Measurements from ENCODE around the gene GALNT16.

GALNT16 gene

DNA sequence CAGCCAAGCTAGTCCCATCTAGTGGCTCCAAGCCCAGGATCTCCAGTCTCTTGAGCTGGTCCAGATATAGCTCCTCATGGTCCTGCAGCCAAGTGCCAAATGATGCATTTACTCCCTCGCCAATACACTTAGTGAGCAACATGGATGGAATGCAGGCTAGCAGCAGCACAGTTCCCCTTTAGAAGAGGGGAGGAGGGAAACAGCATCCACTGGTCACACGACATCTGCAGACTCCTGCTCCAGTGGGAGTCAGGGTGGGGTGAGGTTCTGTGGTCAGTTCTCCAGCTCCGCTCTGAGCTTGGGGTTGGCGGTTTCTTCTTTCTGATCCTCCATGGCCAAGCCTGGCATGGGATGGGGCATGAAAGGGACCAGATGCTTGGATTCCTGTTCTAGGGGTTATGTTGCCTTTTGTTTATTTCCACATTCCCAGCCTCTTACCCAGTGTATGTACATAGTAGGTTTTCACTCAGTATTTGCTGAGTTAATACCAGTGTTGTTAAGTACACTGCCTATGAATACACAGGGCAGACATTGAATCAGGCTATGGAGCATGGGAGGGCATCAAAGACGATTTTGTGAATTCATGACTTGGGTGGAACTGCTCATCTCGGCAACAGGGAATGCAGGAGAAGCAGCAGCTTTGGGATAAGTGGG lies 57.3 kb downstream of the GALNT16 start:
- no peak for DNase-seq (ENCODE audit: low read depth in 2 of 2)

- no peak for DNase-seq (ENCODE audit: low read depth in 2 of 2)
Observed at GRCh38 chr14:69317780-69318179, 57.8 kb downstream of the GALNT16 start.

DNA sequence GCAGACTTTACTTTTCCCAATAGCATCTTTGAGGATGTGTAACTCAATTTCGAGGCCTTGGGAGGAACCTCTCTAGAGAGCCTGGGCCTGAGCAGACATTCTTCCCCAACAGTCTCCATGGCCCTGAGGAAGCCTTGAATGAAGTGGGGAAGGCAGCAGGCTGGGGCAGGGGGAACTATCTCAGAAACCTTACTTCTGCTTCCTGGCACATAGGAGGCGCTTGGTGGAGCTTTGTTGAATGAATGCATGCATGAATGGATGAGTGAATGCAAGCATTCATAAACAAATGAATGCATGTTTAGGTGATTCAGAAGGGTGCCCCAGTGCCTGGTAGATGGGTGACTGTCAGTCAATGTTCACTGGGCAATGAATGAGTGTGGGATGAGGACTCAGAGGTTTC lies 58.3 kb downstream of the GALNT16 start:
- DNase-seq (ENCODE audit: low read depth in 2 of 2): no peak

- no peak for DNase-seq (ENCODE audit: low read depth in 2 of 2)
Observed at GRCh38 chr14:69318901-69319475, 59.0 kb downstream of the GALNT16 start.

DNA sequence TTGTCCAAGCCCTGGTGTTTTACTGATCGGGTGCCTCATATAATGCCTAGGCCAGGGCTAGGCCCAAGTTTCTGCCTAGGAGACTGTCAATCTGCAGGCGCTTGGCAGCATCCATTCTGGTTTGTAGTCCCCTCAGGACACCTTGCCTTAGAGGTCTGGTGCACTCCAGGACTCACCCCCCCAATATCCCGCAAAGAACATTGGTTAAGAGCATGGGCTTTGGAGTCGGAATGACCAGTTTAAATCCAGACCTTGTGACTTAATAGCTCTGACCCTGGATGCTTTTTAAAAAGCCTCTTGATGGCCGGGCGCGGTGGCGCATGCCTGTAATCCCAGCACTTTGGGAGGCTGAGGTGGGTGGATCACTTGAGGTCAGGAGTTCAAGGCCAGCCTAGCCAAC lies 60.0 kb downstream of the GALNT16 start:
- no peak for DNase-seq (ENCODE audit: low read depth in 2 of 2)

- no peak for DNase-seq (ENCODE audit: low read depth in 2 of 2)
Observed at GRCh38 chr14:69320581-69321365, 60.8 kb downstream of the GALNT16 start.

DNA sequence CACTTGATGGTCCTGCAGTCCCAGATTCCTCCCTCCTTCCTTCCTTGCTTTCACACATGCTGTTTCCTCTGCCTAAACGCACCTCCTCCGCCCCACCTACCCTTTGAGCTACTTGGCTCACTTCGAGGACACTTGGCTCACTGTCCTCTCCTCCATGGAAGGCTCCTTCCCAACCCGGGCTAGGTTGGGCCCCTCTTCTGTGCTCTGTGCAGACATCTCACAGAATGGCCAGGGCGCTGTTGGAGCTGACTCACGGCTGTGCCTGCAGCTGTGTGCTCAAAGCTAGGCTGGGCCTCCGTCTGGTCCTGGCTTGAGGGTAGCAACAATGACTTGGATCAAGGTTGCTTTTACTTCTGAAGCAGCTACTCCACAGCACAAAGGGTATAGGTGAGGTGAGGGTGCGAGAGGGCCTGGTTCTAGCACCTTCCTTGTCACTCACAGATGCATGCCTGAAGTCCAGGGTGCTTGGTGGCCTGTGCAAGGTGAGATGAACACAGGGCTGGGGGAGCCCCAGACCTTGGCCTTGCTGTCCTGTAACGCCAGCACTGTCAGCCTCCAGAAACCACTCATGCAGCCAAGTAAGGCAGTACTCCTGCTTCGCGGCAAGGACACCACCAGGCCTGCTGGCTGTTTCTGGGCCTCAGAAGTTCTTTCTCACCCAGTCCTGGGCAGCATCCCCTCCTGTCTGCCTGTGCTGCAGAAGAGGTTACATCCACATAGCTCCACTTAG lies 61.8 kb downstream of the GALNT16 start:
- DNase-seq (ENCODE audit: low read depth in 2 of 2): no peak

DNA sequence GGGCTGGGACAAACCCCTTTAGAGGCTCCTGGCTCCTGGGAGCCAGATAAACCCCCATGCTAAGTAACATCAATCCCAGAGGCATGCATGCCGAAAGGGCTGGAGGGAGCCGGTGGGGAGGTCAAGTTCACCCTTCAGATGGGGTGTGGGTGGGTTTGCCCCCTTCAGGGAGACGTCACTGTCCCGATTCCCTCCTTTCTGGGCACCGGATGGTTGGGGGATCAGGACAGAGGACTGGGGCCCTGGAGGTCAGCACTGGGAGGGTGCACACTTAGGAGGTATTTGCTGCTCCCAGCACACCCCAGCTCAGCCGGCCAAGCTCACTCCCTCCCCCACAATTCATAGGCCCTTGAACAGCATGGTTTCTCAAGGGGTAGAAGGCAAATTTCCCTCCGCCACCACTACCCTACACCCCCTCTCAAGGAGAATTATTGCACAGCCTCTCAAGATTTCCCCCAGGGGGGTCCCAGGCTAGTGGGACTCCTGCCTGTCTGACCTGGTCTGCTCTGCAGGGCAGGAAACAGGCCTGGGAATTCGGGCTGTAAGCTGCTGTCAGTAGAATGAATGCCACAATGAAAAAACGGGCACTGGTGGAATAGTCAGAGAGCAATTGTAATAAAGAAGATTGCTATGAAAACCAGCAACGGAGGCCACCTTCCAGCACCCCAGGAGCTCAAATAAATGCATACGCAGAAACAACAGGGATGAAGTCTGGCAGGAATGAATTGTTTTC lies 63.5 kb downstream of the GALNT16 start:
- no peak for DNase-seq (ENCODE audit: low read depth in 2 of 2)

GRCh38 chr14:69323999-69324282 lies 64.0 kb downstream of the GALNT16 start:
- DNase-seq (ENCODE audit: low read depth in 2 of 2): no peak

DNA sequence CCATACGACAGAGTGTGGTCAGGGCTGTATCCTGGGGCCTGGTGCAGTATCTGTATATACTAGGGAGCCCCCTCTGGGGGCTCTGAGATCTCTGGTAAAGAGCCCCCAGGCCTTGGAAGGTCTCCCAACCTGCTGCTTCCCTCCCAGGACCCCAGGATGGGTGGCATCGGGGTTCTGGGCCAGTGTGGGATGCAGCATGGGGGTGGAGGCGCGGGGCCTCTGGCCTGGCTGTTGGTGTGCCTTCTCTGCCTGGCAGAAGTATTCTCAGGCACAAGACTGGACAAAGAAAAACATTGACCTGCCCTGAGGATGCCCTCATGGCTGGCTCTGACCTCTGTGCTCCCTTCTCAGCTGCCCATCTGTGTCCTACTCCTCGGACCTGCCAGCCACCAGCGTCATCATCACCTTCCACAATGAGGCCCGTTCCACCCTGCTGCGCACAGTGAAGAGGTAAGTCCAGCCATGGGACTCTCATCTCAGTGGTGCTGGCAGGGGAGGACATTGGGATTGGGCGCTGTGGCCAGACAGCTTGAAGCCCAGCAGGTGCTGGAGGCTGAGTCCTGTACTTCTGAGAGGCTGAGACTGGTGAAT lies 64.5 kb downstream of the GALNT16 start:
- DNase-seq (ENCODE audit: low read depth in 2 of 2): no peak

DNA sequence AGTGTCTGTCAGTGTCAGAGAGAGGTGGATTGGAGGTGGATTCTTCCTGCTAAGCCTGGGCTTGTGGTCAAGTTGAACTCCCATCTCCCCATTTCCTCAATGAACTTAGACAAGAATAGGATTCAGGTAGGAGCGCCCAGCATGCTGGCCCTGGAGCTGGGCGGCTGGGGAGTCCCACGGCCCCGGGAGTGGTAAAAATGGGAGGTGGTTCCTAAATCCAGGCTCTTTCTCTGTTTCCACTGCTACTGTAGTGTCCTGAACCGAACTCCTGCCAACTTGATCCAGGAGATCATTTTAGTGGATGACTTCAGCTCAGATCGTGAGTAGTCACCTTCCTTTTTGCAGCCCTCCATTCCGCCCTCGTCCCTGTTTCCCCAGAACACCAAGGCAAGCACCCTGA lies 65.1 kb downstream of the GALNT16 start:
- no peak for DNase-seq (ENCODE audit: low read depth in 2 of 2)

DNA sequence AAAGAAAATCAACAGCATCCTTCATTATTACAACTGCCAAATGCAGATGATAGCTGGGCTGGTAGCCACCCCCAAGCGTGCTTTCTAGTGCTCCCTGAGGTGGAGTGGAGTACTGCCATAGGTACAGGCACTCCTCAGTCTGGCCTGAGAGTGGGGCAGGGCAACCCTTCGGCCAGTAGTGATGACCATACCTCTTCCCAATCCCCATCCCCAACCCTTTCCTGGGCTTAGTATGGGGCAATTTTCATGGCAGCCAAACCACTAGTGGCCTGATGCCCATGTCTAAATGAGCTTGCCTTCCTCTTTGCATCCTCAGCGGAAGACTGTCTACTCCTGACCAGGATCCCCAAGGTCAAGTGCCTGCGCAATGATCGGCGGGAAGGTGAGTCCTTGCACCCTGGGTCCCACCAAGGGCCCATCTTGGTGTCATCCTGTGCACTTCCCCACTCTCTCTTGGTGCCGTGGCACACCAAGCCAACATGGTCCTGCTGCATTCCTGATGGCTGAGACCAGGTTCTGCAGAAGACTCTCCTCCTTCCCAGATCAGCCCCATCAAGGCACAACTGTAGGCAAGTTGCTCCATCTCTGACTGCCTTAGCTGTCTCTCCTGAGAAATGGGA lies 65.8 kb downstream of the GALNT16 start:
- no peak for DNase-seq (ENCODE audit: low read depth in 2 of 2)

DNA sequence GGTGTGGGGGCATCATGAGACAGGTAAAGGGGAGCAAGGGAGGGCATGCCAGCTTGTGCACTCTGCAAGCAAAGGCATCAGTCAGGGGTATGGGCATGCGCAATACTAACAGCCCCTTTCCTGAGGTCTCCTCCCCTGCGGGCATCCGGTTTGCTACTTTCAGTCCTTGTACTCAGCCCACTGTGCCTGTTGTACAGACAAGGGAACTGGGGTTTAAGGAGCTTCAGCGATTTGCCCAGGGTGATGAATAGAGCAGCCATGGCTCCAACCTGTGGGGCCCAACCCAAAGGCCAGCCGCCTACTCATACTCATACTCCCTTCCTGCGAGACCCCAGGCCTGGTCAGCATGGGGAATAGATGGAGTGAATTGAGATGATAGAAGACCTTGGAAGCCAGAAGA lies 66.7 kb downstream of the GALNT16 start:
- no peak for DNase-seq (ENCODE audit: low read depth in 2 of 2)

DNA sequence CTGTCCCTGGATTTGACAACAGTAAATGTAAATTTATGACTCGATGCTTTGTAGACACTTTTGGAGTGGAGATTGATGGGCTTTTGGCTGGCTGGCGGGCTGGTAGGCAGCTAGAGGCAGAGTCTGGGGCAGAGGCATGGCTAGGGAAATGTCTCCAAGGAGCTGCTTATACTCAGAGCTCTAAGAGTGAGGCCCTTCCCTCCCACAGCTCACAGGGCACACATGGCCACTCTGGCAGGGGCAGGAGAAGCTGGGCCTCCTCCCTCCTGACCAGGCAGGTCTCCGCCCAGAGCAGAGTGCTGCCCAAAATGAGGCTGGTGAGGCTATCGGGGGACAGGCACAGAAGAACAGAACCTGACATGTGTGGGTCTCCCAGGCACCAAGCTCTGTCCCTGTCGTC lies 67.5 kb downstream of the GALNT16 start:
- DNase-seq (ENCODE audit: low read depth in 2 of 2): no peak

DNA sequence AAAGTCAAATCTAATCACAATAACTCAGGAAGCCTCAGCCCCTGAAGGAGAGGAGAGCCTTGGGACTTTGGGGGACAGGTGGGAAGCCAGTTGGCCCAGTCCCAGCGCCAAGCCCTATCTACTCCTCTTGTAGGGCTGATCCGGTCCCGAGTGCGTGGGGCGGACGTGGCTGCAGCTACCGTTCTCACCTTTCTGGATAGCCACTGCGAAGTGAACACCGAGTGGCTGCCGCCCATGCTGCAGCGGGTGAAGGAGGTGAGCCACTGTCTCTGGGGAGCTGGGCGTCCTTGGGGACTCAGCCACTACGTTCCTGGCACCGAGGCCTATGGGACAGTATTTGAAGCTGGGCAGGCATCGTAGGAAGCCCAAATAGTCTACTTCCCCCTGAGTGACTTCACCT lies 68.4 kb downstream of the GALNT16 start:
- DNase-seq (ENCODE audit: low read depth in 2 of 2): no peak

GRCh38 chr14:69328765-69329164 lies 68.8 kb downstream of the GALNT16 start:
- no peak for DNase-seq (ENCODE audit: low read depth in 2 of 2)

- DNase-seq (ENCODE audit: low read depth in 2 of 2): no peak
Observed at GRCh38 chr14:69331206-69331605, 71.2 kb downstream of the GALNT16 start.

GRCh38 chr14:69332782-69333395 lies 72.9 kb downstream of the GALNT16 start:
- DNase-seq (ENCODE audit: low read depth in 2 of 2): no peak

DNA sequence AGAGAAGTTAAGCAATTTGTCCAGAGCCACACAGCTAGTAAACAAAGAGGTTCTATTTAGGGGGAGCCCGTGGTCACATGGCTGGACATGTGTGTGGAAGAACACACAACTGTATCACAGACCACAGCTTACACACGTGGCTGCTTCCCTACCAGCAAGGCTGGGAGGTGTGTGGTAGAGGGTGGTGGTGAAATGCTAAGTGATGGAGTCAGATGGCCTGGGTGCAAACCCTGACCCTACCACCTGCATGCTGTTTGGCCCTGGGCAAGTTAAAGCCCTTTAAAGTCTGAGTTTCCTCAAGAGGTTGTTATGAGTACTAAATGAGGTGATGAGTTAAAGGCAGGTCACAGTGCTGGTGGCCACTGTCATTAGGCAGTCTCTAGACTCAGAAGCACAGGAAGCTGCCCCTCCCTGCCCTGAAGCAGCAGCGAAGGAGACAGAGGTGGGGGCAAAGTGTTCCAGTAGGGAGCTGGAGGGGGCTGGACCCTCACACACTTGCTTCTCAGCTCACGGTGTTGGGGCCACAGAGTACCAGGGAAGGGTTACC lies 73.9 kb downstream of the GALNT16 start:
- DNase-seq (ENCODE audit: low read depth in 2 of 2): no peak

GRCh38 chr14:69334576-69334975 lies 74.6 kb downstream of the GALNT16 start:
- no peak for DNase-seq (ENCODE audit: low read depth in 2 of 2)

Data from stimulated activated CD8-positive, alpha-beta memory T cell treated with anti-CD3 and anti-CD28 coated beads, Interleukin-15, amount 100 ng/mL, for 4 hours (primary cell).